B cell (primary cell): ENCODE results near the gene TRIO. TPM values are rescaled to one million over a fixed set of nuclear protein-coding genes. Genes with fewer than 3 reads are reported as not detected.

Experiments used
- ATAC-seq: fragments of 200-7000 bp; cut with Tn5 transposase; one replicate; pipeline ENCODE4 v1.10.0; 2021; ENCODE audit warnings: low read depth, mild to moderate bottlenecking, moderate number of reproducible peaks, moderate library complexity
- CTCF ChIA-PET: fragments of 350-600 bp; sonication (Branson Sonifier 250); formaldehyde crosslinking; loops from one replicate; lab custom pipeline; 2021; ENCODE audit warnings: antibody characterized with exemption, inconsistent platforms; lab: Charles Lee
- POLR2A ChIA-PET: fragments of 350-600 bp; sonication (Branson Sonifier 250); formaldehyde crosslinking; loops from one replicate; lab custom pipeline; 2021; ENCODE audit warnings: antibody characterized with exemption; lab: Charles Lee
- DNase-seq: peaks from one replicate; pipeline ENCODE4 v3.0.0; 2013
- H2AFZ ChIP-seq: 2 replicates; pipeline ENCODE4 v1.6.1; 2012; ENCODE audit warnings: mild to moderate bottlenecking, low read depth, low read length; ENCODE audit not compliant: insufficient read depth, poor library complexity, severe bottlenecking
- H3K27ac ChIP-seq, 2 donors: 1 replicate in 1 of 2; 2 replicates in 1 of 2; pipeline ENCODE4 v1.5.1; 2012 to 2013; ENCODE audit warnings: low read length in 2 of 2, mild to moderate bottlenecking in 2 of 2, moderate library complexity in 1 of 2
- H3K27me3 ChIP-seq, 4 experiments: fragments of 200-600 bp in 1 of 4; sonication (generic) in 1 of 4; replicated peaks in 1 of 4; 1 replicate in 2 of 4; 2 replicates in 2 of 4; pipeline versions ENCODE4 v1.6.1 to v1.7.0; 2013 to 2016; ENCODE audit warnings: low read length in 3 of 4, mild to moderate bottlenecking in 2 of 4, mixed read lengths in 1 of 4, moderate library complexity in 1 of 4; ENCODE audit not compliant: insufficient read depth in 4 of 4, control insufficient read depth in 3 of 4; ENCODE audit errors: control extremely low read depth in 1 of 4
- H3K36me3 ChIP-seq, 2 experiments: replicated peaks in 1 of 2; 1 replicate in 1 of 2; 2 replicates in 1 of 2; pipeline versions ENCODE4 v1.6.1 to v1.7.1; 2013; ENCODE audit warnings: low read length in 1 of 2; ENCODE audit not compliant: insufficient read depth in 2 of 2, control insufficient read depth in 1 of 2; ENCODE audit errors: control extremely low read depth in 1 of 2, extremely low read depth in 1 of 2
- H3K4me1 ChIP-seq, 2 donors: fragments of 200-600 bp in 1 of 2; sonication (generic) in 1 of 2; 1 replicate in 1 of 2; 2 replicates in 1 of 2; pipeline versions ENCODE4 v1.5.1 to v1.6.1; 2013 to 2017; ENCODE audit warnings: low read length in 2 of 2; ENCODE audit not compliant: control insufficient read depth in 2 of 2, insufficient read depth in 2 of 2
- H3K4me2 ChIP-seq: replicated peaks from 2 replicates; pipeline ENCODE3; 2012; ENCODE audit warnings: mild to moderate bottlenecking, low read depth, low read length; ENCODE audit not compliant: poor library complexity, severe bottlenecking
- H3K4me3 ChIP-seq, 5 experiments: fragments of 200-600 bp in 1 of 5; sonication (generic) in 1 of 5; 1 replicate in 3 of 5; 2 replicates in 2 of 5; pipeline versions ENCODE4 v1.5.1 to v1.7.0; 2011 to 2016; ENCODE audit warnings: low read length in 4 of 5, mild to moderate bottlenecking in 4 of 5, low read depth in 2 of 5, control low read depth in 1 of 5, moderate library complexity in 1 of 5; ENCODE audit not compliant: insufficient read depth in 1 of 5; ENCODE audit errors: control extremely low read depth in 1 of 5, extremely low read depth in 1 of 5
- H3K79me2 ChIP-seq: fragments of 200-600 bp; sonication (generic); one replicate; pipeline ENCODE4 v1.6.0; 2016; ENCODE audit warnings: low read length; ENCODE audit not compliant: control insufficient read depth, insufficient read depth
- H3K9ac ChIP-seq: fragments of 200-600 bp; sonication (generic); 2 replicates; pipeline ENCODE4 v1.6.1; 2017; ENCODE audit warnings: mild to moderate bottlenecking, low read length, moderate library complexity
- H3K9me3 ChIP-seq, 3 donors: one replicate each; pipeline versions ENCODE4 v1.6.1 to v1.7.1; 2013; ENCODE audit warnings: low read length in 2 of 3; ENCODE audit not compliant: control insufficient read depth in 2 of 3, insufficient read depth in 1 of 3; ENCODE audit errors: control extremely low read depth in 1 of 3
- H4K20me1 ChIP-seq: 2 replicates; pipeline ENCODE4 v1.6.0; 2012; ENCODE audit warnings: mild to moderate bottlenecking, low read length; ENCODE audit not compliant: insufficient read depth, control insufficient read depth, poor library complexity, severe bottlenecking
- H3K27ac Mint-ChIP-seq: one replicate; pipeline ENCODE4 v1.8.0; 2021; ENCODE audit warnings: mixed read lengths
- H3K27me3 Mint-ChIP-seq: one replicate; pipeline ENCODE4 v1.8.0; 2021; ENCODE audit warnings: mixed read lengths
- H3K4me1 Mint-ChIP-seq: one replicate; pipeline ENCODE4 v1.8.0; 2021; ENCODE audit warnings: mixed read lengths
- H3K4me3 Mint-ChIP-seq: one replicate; pipeline ENCODE4 v1.8.0; 2021; ENCODE audit warnings: mixed read lengths
- H3K9me3 Mint-ChIP-seq: one replicate; pipeline ENCODE4 v1.8.0; 2022; ENCODE audit warnings: mixed read lengths; ENCODE audit not compliant: insufficient read depth
- CTCF ChIP-seq: fragments of 200-600 bp; IDR thresholded peaks from one replicate; pipeline ENCODE4 v1.8.0; 2022; ENCODE audit warnings: antibody characterized with exemption, mild to moderate bottlenecking
- EZH2 ChIP-seq: IDR thresholded peaks from 2 replicates; pipeline ENCODE4 v1.6.1; 2012; ENCODE audit warnings: borderline replicate concordance, low read depth, mild to moderate bottlenecking, moderate library complexity, low read length; ENCODE audit not compliant: insufficient read depth, poor library complexity, severe bottlenecking
- WGBS: methylation state at CpG from one replicate; pipeline ENCODE4 v1.1.5; 2013; ENCODE audit warnings: missing lambda C conversion rate; ENCODE audit not compliant: insufficient coverage; 5-methylcytosine and 5-hydroxymethylcytosine counted together
- intact Hi-C: fragments of 100-400 bp; cut with micrococcal nuclease; formaldehyde crosslinking; loops from one replicate; pipeline ENCODE4 v1.10.0; 2022
- polyA plus RNA-seq: library from polyadenylated mRNA; depleted of rRNA; stranded (reverse); fragments of >200 nt; gene quantifications from 2 replicates; pipeline ENCODE4 v1.2.3, GENCODE V29; 2012
- total RNA-seq, 2 donors: library from RNA; stranded (reverse); fragments of 120-200 nt in 1 of 2; gene quantifications; 1 replicate in 1 of 2; 2 replicates in 1 of 2; pipeline versions ENCODE4 v1.2.3 to v1.2.4, GENCODE V29; 2013 to 2022

TRIO gene
- total and polyA plus RNA-seq, 2 donors (not counting 1 experiment from before 2014, with no cell fraction given): 90.5 to 479 TPM

- Mint-ChIP-seq H3K27me3 (no peaks in the 10 kb centered on the region), H3K27ac (no peak overlapping the region), H3K4me3 (no peak overlapping the region), H3K9me3 (no peaks in the 10 kb centered on the region), H3K4me1 (no peaks in the 10 kb centered on the region)
- ATAC-seq (no peak), DNase-seq (no peak)
- H3K9ac ChIP-seq: no peak overlapping the region
- no peak overlapping the region for H2AFZ ChIP-seq
- ChIA-PET CTCF (no interaction called here), POLR2A (no interaction called here)
- intact Hi-C loops: no loop called here
- TF ChIP-seq CTCF: no peak
- TF ChIP-seq EZH2: no peak
- peaks cover 1 to 80% of the 10 kb centered on the region in 2 experiments for H3K36me3 ChIP-seq
- H3K27me3 ChIP-seq: no peaks in the 10 kb centered on the region
- H3K4me2 ChIP-seq: no peak overlapping the region
- peaks cover 7% of the 10 kb centered on the region for H3K79me2 ChIP-seq
- WGBS: 50% methylated on average over 2 of the region's 6 CpGs
- no peak overlapping the region for H3K4me3 ChIP-seq
- peaks cover 10% of the 10 kb centered on the region for H4K20me1 ChIP-seq
- no peak overlapping the region for H3K27ac ChIP-seq
- H3K9me3 ChIP-seq: no peaks in the 10 kb centered on the region
- H3K4me1 ChIP-seq: no peaks in the 10 kb centered on the region
Measured at GRCh38 chr5:14404780-14405179, 261.6 kb downstream of the TRIO start.

GRCh38 chr5:14405267-14405666 lies 262.1 kb downstream of the TRIO start:
- H3K4me3 ChIP-seq: no peak overlapping the region
- peaks cover 1 to 80% of the 10 kb centered on the region in 2 experiments for H3K36me3 ChIP-seq
- ATAC-seq: no peak
- ChIA-PET POLR2A (no interaction called here), CTCF (no interaction called here)
- Mint-ChIP-seq H3K4me1 (no peaks in the 10 kb centered on the region), H3K4me3 (no peak overlapping the region), H3K9me3 (no peaks in the 10 kb centered on the region), H3K27me3 (no peaks in the 10 kb centered on the region), H3K27ac (no peak overlapping the region)
- WGBS: 94% methylated on average over 8 of the region's 10 CpGs
- H3K9ac ChIP-seq: no peak overlapping the region
- no peaks in the 10 kb centered on the region for H3K9me3 ChIP-seq
- peaks cover 7% of the 10 kb centered on the region for H3K79me2 ChIP-seq
- peaks cover 10% of the 10 kb centered on the region for H4K20me1 ChIP-seq
- TF ChIP-seq CTCF: no peak
- no peak for TF ChIP-seq EZH2
- H3K27ac ChIP-seq: no peak overlapping the region
- no peaks in the 10 kb centered on the region for H3K4me1 ChIP-seq
- DNase-seq: no peak
- H3K4me2 ChIP-seq: no peak overlapping the region
- intact Hi-C loops: no loop called here
- H2AFZ ChIP-seq: no peak overlapping the region
- no peaks in the 10 kb centered on the region for H3K27me3 ChIP-seq
